ENCODE measurements around the gene INAVA.

INAVA gene

DNA sequence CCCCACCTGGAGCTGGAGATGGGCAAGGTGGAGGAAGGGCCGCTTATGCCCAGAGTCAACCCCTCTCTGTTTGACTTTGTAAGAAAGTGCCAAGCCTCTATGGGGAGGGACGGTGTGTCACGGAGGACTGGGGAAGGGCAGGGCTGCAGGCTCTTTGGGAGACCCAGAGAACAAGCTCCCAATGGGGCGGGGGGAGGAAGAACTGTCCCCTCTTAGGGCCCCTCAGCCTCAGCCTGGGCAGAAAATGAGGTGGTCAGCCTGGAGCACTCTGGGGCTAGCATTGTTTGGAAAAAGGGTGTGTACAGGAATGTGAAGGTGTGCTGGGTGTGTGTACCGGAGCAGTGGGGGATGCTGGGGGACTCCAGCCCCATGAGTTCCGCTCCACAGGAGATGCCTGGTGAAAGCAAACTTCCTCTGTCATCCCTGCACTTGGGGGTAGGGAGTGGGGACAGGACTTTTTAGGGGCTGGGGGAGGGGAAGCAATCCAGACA, 1.2 kb upstream of the INAVA start:
- no peaks in the 10 kb centered on the region for H3K9me3 ChIP-seq (replicated peaks; ENCODE audit: insufficient read depth, low read length)
- peak overlapping the region; percentile 84 for H3K27ac ChIP-seq (ENCODE audit: low read length)
- H3K36me3 ChIP-seq (replicated peaks; ENCODE audit: insufficient read depth, low read length): no peaks in the 10 kb centered on the region
- H3K4me2 ChIP-seq (ENCODE audit: low read depth, low read length): peak overlapping the region; percentile 83
- H3K27me3 ChIP-seq (replicated peaks; ENCODE audit: insufficient read depth, low read length): no peaks in the 10 kb centered on the region
- TF ChIP-seq EZH2 (optimal IDR thresholded peaks at IDR 0.05; ENCODE audit: low read depth, low read length) (no peak), EZH2phosphoT487 (IDR thresholded peaks at IDR 0.05; ENCODE audit: low read length) (no peak)
- TF ChIP-seq, protein P1, sequence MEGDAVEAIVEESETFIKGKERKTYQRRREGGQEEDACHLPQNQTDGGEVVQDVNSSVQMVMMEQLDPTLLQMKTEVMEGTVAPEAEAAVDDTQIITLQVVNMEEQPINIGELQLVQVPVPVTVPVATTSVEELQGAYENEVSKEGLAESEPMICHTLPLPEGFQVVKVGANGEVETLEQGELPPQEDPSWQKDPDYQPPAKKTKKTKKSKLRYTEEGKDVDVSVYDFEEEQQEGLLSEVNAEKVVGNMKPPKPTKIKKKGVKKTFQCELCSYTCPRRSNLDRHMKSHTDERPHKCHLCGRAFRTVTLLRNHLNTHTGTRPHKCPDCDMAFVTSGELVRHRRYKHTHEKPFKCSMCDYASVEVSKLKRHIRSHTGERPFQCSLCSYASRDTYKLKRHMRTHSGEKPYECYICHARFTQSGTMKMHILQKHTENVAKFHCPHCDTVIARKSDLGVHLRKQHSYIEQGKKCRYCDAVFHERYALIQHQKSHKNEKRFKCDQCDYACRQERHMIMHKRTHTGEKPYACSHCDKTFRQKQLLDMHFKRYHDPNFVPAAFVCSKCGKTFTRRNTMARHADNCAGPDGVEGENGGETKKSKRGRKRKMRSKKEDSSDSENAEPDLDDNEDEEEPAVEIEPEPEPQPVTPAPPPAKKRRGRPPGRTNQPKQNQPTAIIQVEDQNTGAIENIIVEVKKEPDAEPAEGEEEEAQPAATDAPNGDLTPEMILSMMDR (IDR thresholded peaks at IDR 0.05; ENCODE audit: low read length): no peak
- H3K9ac ChIP-seq (ENCODE audit: low read length): peak overlapping the region; percentile 97
- H3K4me1 ChIP-seq (ENCODE audit: low read length): peaks cover 43% of the 10 kb centered on the region
- peak overlapping the region; percentile 9; the same call in 1 of the 2 replicates for H2AFZ ChIP-seq (ENCODE audit: low read length)
- peaks cover 40% of the 10 kb centered on the region for H3F3A ChIP-seq (ENCODE audit: insufficient read depth, low read length)
- H3K79me2 ChIP-seq (ENCODE audit: low read length): peaks cover 86% of the 10 kb centered on the region
- peak; percentile 59 for DNase-seq
- H4K20me1 ChIP-seq (ENCODE audit: insufficient read depth, low read length): no peaks in the 10 kb centered on the region
- no peaks in the 10 kb centered on the region for H3K9me2 ChIP-seq (replicated peaks; ENCODE audit: insufficient read depth, low read length)
- H3K4me3 ChIP-seq (ENCODE audit: low read length): peak overlapping the region; percentile 79

DNA sequence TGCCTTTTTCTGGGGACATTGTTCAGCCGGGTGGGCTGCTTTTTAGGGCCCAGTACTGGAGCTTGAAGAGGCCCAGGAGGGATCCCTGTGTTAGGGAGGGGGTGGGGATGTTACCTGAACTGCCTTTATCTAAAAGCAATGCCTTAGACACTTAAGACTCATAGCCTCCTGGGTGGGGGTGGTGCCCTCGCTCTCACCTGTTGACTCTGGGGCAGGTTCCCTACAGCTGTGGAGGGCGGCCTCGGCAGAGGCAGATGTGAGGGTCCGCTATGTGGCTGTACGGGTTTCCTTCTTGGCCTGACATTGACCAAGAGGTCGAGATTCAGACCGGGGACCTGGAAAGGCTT, 716 bp downstream of the INAVA start:
- TF ChIP-seq, protein P1 (IDR thresholded peaks at IDR 0.05; ENCODE audit: low read length): no peak
- H3K36me3 ChIP-seq (replicated peaks; ENCODE audit: insufficient read depth, low read length): 0 out of 2 replicates have a peak, but pooled peaks cover 6% of the 10 kb centered on the region
- H3K27ac ChIP-seq (ENCODE audit: low read length): no peak overlapping the region
- peak overlapping the region; percentile 83; the same call in 1 of the 2 replicates for H3K4me2 ChIP-seq (ENCODE audit: low read depth, low read length)
- DNase-seq: no peak
- H3K27me3 ChIP-seq (replicated peaks; ENCODE audit: insufficient read depth, low read length): no peaks in the 10 kb centered on the region
- H4K20me1 ChIP-seq (ENCODE audit: insufficient read depth, low read length): no peaks in the 10 kb centered on the region
- peaks cover 25% of the 10 kb centered on the region for H3K4me1 ChIP-seq (ENCODE audit: low read length)
- H3F3A ChIP-seq (ENCODE audit: insufficient read depth, low read length): peaks cover 28% of the 10 kb centered on the region
- H3K9me2 ChIP-seq (replicated peaks; ENCODE audit: insufficient read depth, low read length): no peaks in the 10 kb centered on the region
- H2AFZ ChIP-seq (ENCODE audit: low read length): no peak overlapping the region
- peaks cover 82% of the 10 kb centered on the region for H3K79me2 ChIP-seq (ENCODE audit: low read length)
- no peaks in the 10 kb centered on the region for H3K9me3 ChIP-seq (replicated peaks; ENCODE audit: insufficient read depth, low read length)
- H3K4me3 ChIP-seq (ENCODE audit: low read length): no peak overlapping the region
- H3K9ac ChIP-seq (ENCODE audit: low read length): no peak overlapping the region

DNA sequence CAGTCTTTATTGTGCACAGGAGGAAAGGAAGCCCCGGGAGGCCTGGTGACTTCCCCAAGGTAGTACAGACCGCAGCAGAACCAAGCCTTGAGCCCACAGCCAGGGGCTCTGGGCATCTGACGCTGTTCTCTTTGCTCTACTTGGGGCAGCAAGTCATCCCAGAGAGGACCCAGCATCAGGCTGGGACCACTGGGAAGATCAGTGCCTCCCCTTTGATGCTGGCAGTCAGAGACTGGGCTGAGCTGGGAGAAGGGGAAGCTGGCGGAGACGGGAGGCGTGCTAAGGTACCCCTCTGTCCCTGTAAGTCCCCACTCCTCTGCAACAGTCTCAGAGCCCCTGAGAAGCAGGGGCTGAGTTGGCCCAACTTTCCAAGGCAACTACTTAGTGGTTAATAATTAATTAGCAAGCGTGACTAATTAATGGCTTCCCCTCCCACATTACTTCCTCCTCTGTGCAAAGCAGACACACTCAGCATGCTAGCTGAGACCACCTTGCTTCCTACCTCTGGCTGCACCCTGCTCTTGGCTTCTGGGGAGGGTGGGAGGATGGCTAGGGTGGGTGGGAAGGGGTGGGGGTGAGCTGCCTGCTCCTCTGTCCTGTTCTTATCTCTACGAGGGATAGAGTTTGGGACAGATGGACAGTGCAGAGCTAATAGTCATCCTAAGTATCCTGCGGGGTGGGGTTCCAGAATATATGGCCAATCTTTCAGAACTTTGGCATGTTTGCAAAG, 1.3 kb downstream of the INAVA start:
- Histone ChIP-seq H3K9ac (ENCODE audit: low read length) (no peak overlapping the region), H3K4me1 (ENCODE audit: low read length) (peaks cover 23% of the 10 kb centered on the region), H3F3A (ENCODE audit: insufficient read depth, low read length) (peaks cover 26% of the 10 kb centered on the region), H3K79me2 (ENCODE audit: low read length) (peaks cover 80% of the 10 kb centered on the region), H4K20me1 (ENCODE audit: insufficient read depth, low read length) (no peaks in the 10 kb centered on the region), H3K4me3 (ENCODE audit: low read length) (no peak overlapping the region), H3K27me3 (replicated peaks; ENCODE audit: insufficient read depth, low read length) (no peaks in the 10 kb centered on the region), H3K9me2 (replicated peaks; ENCODE audit: insufficient read depth, low read length) (no peaks in the 10 kb centered on the region), H3K9me3 (replicated peaks; ENCODE audit: insufficient read depth, low read length) (no peaks in the 10 kb centered on the region), H2AFZ (ENCODE audit: low read length) (no peak overlapping the region), H3K36me3 (replicated peaks; ENCODE audit: insufficient read depth, low read length) (0 out of 2 replicates have a peak, but pooled peaks cover 8% of the 10 kb centered on the region), H3K4me2 (ENCODE audit: low read depth, low read length) (peak overlapping the region; percentile 7; the same call in 1 of the 2 replicates), H3K27ac (ENCODE audit: low read length) (no peak overlapping the region)
- no peak for TF ChIP-seq EZH2 (optimal IDR thresholded peaks at IDR 0.05; ENCODE audit: low read depth, low read length)
- TF ChIP-seq, protein P1 (IDR thresholded peaks at IDR 0.05; ENCODE audit: low read length): no peak
- no peak for TF ChIP-seq EZH2phosphoT487 (IDR thresholded peaks at IDR 0.05; ENCODE audit: low read length)
- DNase-seq: no peak

All from MM.1S (cell line).